GM04503 (cell line): ENCODE data around the gene CLDN15.
"Not testable (repeated sequence)": the region's sequence is repeated elsewhere in the genome, so short reads cannot be mapped to it uniquely, and the experiment has no call there.

Experiments used
- DNase-seq: peaks from one replicate; pipeline ENCODE4 v3.0.0-alpha.2; 2012; ENCODE audit warnings: low read depth

The CLDN15 gene, protein sequence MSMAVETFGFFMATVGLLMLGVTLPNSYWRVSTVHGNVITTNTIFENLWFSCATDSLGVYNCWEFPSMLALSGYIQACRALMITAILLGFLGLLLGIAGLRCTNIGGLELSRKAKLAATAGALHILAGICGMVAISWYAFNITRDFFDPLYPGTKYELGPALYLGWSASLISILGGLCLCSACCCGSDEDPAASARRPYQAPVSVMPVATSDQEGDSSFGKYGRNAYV

GRCh38 chr7:101237206-101238067 is at the start of gene CLDN15:
Gene CLDN15 (minus strand): TSS chr7:101237802. CDS start chr7:101237581, 221 bp downstream.
- DNase-seq: no peak

DNA sequence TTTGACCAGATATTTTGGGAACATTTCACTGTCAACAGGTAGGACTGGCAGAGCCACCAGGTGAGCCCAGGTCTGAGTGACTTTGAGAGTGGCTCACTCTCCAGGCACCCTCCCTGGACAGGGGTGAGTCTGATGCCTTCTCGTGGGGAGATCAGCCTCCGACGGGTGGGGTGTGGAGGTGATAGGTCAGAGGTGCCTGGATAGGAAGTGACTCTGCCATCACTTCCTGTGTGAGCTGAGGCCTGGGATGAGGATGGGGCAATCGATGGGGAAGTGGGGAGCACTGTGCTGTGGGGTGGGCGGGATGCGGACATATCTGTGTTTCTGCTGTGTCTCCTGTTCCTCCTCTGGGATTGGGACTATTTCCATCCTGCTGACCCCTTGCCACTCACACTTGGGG is 49.4 kb upstream of the CLDN15 start:
- DNase-seq: no peak

GRCh38 chr7:101285880-101286279 is 48.3 kb upstream of the CLDN15 start:
- DNase-seq: not testable (repeated sequence)

GRCh38 chr7:101285171-101285570 is 47.6 kb upstream of the CLDN15 start:
- no peak for DNase-seq

DNA sequence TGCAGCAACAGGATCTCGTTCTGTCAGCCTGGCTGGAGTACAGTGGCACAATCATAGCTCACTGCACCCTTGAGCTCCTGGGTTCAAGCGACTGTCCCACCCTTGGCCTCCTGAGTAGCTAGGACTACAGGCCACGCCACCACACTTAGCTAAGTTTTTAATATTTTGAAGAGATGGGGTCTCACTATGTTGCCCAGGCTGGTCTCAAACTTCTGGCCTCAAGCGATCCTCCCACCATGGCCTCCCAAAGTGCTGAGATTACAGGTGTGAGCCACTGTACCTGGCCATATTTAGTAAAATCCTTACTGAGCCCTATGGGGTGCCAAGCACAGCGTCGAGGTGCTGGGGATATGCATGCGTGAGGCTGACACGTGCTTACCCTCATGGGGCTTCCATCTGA is 43.3 kb upstream of the CLDN15 start:
- not testable (repeated sequence) for DNase-seq

DNA sequence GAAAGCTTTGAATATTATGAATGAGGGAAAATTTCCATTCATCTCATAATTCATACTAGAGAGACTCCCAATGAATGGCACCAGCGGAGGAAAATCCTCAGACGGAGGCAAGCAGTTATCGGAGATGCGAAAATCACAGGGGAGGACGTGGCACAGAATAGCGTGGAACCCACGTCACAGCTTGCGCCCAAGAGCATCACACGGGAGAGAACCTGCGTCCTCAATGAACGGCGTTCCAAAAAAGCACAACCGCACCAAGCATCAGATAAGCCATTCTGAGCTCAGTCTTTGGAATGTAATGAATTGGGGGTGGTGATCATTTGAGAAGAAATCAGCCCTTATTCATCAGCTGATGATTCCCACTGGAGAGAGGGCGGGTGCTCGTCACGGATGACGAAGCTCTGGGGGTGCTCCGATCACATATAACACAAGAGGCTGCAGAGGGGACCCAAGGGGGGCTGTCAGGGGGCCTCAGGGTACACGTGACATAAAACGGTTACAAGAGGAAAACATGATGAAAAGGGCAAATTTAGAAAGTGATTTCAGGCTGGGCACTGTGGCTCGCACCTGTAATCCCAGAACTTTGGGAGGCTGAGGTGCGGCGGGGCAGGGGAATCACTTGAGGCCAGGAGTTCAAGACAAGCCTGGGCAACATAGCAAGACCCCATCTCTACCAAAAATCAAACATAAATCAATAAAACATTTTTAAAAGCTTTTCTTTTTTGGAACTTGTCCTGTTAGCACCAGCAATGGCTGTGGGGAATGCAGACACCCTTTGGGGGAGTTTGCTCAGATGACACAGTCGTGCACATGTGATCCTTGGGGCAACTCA is 41.1 kb upstream of the CLDN15 start:
- no peak for DNase-seq

DNA sequence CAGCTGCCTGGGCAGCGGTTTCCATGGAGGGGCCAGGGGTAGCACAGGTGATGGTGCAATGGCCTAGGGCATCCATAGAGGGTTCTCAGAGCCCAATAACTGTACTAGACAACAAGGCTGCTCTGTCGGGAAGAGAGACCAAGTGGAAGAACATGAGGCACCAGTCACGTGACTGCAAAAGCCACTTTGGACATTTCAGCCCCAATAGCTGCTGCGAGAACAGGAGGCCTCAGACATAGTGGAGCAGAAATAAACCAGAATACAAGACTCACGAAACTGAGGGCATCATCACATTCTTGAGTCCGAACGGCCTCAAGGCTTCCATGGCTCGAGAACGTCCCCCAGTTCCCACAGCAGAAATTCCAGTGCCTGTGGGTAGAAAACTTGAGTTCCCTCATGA is 39.6 kb upstream of the CLDN15 start:
- no peak for DNase-seq

DNA sequence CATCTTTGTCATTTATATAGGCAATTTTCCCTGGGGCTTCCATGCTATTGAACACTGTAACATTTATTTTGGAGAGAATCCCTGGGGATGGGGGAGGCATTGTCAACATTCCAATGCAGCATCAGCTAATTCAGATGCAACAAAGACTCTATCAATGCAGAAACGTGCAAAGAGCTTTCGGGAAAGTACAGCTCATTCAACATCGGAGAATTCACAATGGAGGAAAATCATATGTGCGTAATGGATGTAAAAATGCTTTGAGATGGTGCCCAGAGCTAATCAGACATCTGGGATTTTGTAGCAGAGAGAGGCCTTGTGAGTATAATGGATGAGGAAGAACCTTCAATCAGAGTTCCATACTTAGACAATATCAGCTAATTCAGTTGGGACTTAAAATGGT is 35.6 kb upstream of the CLDN15 start:
- no peak for DNase-seq

- no peak for DNase-seq
These were observed 33.4 kb upstream of the CLDN15 start for GRCh38 chr7:101271021-101271420.

- DNase-seq: no peak
These were observed 32.1 kb upstream of the CLDN15 start for GRCh38 chr7:101269664-101270063.

GRCh38 chr7:101265622-101266516 is 28.3 kb upstream of the CLDN15 start:
- no peak for DNase-seq

- DNase-seq: not testable (repeated sequence)
These were observed 26.6 kb upstream of the CLDN15 start for GRCh38 chr7:101264102-101264706.

GRCh38 chr7:101258243-101258731 is 20.7 kb upstream of the CLDN15 start:
- peak; percentile 73 for DNase-seq

GRCh38 chr7:101255796-101256195 is 18.2 kb upstream of the CLDN15 start:
- DNase-seq: no peak

GRCh38 chr7:101253199-101253598 is 15.6 kb upstream of the CLDN15 start:
- DNase-seq: not testable (repeated sequence)

DNA sequence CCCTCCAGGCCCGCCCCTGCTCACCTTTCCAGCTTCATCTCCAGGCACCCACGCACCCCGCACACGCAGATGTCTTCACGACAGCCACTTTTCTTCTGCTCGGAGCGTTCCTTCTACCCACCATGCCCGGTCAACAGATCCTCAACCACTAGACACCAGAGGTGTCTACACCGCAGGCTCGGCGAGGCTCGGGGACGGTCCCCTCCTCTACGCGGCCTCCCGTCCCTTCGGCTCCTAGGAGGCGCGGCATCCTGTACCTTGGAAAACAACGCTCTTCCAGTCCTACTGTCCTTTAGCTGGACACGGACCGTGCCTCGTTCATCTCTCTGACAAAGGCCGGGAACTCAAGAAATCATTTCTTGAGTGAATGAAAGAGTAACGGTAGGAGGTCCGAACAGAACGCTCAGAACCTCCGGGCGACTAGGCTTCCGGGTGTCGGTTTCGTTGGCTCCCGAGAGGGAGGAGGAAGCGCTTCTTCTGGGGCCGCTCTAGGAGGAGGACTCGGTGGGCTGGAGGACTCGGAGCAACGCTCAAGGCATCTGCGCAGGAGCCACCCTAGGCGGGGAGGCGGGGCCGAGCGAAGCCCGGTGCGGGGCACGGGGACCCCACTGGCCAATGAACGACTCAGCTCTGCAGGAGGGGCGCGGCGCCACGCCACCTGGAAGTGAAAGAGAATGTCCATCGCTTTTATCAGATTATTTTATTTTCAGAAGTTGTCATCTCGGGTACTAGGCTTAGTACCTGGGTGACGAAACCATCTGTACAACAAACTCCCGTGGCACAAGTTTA is 14.5 kb upstream of the CLDN15 start:
- peak; percentile 91 for DNase-seq

GRCh38 chr7:101250324-101250723 is 12.7 kb upstream of the CLDN15 start:
- no peak for DNase-seq

DNA sequence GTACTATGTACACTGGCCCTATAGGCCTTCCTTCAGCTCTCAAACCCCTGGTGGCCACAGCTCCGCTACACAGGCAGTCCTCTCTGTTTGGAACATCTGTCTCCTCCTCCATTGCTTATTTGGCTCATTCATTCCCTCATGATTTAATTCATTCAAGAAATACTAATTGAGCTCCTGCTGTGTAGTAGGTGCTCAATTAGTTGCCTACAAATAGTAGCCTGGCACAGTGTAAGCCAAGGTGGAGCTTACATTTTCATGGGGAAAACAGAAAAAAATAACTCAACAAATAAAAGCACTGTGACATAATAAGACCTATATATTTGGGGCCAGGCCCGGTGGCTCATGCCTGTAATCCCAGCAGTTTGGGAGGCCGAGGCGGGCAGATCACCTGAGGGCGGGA is 10.7 kb upstream of the CLDN15 start:
- DNase-seq: no peak

- DNase-seq: no peak
These were observed 7.6 kb upstream of the CLDN15 start for GRCh38 chr7:101245147-101245668.
